ENCODE results near the gene SORCS2.

SORCS2 gene

DNA sequence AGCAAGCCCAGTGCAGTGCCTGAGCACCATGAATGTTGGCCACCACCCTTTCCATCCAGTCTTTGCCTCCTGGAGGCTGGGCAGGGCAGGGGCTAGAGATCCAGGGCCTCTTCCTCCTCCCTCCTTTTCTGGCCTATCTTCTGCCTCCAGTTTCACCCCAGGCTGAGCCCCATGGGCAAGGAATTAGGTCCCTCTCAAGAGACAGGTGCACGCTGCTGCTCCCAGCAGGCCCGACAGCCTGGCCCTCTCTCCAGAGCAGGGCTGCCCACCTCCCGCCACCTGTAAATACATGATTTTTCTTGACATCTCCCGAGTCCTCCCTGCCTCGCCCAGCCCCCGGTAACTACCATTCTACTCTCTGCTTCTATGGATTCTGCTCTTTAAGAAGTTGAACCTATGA is 299.6 kb downstream of the SORCS2 start:
- DNase-seq = no peak

- no peak for DNase-seq
These were observed 306.3 kb downstream of the SORCS2 start for GRCh38 chr4:7498446-7499200.

- DNase-seq = no peak
These were observed 307.3 kb downstream of the SORCS2 start for GRCh38 chr4:7499661-7500060.

GRCh38 chr4:7500404-7500803 is 308.1 kb downstream of the SORCS2 start:
- no peak for DNase-seq

DNA sequence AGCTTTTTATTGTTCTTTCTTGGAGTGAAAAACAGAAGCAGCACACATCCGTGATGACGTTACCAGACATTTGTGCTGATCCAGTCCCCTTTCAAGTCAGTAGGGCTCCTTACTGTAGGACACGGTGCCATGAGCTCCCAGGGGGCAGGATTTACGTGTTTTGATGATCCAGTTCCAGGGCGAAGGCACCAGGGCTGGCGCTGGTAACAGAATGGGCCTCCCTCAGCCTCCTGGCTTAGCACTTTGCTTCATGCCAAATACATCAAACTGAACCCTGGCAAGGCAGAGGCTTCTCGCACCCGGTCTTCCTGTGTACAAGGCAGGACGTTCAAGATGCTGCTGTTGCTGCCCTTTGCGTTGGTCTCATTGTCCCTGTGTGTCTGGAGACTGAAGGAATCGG is 309.0 kb downstream of the SORCS2 start:
- DNase-seq = no peak

DNA sequence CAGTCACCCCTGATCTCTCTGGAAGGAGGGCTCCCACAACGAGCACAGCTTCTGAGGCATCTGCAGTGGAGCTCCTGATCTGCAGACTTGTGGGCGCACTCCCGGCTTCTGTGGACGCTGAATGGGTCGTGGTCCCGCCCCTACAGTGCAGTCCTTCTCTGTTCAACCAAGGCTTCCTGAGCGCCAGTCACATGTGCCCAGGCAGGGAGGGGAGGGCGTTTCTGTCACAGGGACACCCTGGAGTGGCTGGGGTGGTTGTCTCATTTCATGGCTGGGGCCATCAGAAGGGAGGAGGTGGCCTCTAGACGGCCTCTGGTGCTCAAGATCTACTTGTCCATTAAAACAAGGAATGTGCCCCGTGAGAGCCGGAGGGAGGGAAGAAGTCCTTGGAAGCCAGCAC is 309.5 kb downstream of the SORCS2 start:
- no peak for DNase-seq

DNA sequence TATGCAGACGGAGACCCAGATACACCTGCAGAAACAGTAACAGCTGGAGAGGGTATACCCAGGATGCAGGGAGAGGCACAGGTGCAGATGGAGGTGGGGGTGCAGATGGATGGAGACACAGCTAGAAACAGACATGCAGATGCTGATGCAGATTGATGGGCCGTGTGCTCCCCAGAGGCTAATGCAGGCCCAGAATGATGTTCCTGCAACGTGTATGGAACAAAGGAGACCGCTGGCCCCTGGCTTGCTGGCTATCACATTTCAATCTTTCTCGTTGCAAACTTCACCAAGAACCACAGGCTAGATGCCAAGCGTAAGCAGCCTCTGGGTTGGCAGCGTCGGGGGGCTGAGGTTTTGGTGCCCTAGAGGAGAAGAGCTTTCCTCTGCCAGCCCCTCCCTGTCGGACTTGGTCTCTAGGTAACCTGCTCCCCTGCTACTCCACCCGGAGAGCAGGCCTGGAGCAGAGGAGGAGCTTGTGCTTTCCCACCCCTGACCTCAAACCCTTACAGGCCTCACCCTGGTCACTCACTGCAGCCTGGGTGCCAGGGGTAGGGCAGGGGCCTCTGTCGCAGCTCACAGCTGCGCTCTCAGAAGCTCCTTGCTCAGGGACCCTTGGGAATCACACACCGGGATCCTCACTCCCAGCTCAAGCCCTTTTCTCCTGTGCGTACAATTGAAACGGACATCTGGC is 311.4 kb downstream of the SORCS2 start:
- no peak for DNase-seq

DNA sequence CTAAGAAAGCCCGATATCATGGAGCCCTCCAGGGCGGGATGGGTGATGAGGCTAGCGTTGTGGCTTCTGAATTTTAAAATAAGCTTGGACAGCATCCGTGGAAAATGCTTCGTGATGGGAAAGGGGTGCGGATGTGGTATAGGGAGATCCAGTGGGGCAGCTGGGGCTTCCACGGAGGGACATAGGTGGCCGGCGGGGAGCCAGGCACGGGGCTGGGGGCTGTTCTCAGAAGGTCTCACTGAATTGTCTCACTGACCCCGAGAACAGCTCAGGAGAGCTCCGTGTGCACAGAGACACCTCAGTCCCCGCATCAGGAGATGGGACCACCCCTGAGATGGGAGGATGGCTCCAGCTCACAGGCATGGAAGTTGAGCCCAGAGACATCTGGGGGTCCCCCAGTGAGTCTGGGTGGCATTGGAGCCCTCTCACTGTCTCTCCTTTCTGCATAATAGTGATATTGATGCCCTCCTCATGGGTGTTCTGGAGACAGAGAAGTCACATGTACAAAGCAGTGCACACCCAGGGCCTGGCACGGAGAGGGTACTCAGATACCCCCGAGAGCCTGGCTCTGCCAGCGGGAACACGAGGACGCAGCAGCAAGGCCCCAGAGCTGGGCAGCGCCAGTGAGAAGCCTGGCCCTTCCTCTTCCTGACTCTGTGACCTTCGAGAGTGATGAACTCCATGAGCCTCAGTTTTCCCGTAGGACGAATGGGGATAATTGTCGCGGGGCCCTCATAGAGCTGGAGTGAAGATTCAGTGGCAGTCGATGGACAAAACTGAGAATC is 313.0 kb downstream of the SORCS2 start:
- DNase-seq = no peak

DNA sequence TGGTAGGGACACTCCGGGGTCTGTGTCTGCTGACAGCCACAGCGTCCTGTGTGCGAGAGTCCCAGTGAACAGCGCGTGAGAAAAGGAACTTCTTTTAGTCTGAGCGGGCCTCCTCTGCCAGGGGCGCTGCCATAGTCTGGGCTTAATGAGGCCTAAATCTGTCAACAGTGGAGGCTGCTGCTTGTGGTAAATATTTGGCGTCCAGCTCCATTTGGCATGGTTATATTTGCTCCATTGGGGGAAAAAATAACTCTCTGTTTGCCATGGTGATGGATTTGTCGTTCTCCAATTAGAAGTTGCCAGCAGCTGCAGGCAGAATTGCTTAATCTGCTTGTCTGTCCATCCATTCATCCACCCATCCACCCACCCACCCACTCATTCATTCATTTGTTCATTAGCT is 313.8 kb downstream of the SORCS2 start:
- DNase-seq = no peak

GRCh38 chr4:7506572-7506971 is 314.2 kb downstream of the SORCS2 start:
- DNase-seq = no peak

- no peak for DNase-seq
These were observed 315.0 kb downstream of the SORCS2 start for GRCh38 chr4:7507381-7507780.

DNA sequence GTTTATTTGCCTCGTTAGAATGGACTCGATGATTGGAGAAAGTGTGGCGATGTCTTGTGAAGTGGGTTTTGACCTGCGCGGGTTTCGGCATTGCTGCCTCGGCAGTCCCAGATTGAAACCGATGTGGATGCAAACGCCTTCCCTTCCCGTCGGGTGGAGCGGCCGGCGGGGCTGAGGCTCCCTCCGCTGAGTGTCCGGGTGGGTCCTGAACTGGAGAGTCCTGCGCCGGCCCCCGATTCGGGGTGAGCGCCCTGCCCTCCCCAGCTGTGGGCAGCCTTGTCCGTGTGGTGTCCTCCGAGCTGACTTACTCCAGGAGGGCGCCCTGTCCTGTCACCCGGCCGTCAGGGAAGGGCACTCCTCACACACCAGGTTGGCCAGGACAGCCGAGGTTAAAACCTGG is 317.7 kb downstream of the SORCS2 start:
- DNase-seq = no peak

GRCh38 chr4:7510538-7510937 is 318.2 kb downstream of the SORCS2 start:
- DNase-seq = no peak

GRCh38 chr4:7511525-7511924 is 319.2 kb downstream of the SORCS2 start:
- no peak for DNase-seq

- DNase-seq = no peak
These were observed 320.1 kb downstream of the SORCS2 start for GRCh38 chr4:7512428-7512827.

- DNase-seq = no peak
These were observed 320.6 kb downstream of the SORCS2 start for GRCh38 chr4:7512946-7513345.

DNA sequence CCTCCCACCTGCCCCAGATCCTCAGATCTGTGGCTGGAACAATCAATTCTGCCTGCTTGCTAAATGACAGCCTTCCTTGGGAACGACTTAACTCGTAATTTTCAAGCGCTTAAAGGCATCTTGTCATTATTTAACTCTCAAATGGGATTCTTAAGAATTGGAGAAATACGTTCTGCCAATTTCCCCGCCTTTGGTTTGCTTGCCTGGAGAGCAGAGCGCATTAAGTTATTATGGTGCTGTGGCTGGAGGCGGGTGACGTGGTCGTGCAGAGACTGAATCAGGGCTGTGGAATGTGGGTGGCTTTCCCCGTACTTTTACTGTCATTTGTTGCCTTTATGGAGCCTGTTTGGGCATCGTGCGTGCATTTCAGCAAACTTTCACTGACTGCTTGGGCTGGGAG is 321.3 kb downstream of the SORCS2 start:
- DNase-seq = no peak

DNA sequence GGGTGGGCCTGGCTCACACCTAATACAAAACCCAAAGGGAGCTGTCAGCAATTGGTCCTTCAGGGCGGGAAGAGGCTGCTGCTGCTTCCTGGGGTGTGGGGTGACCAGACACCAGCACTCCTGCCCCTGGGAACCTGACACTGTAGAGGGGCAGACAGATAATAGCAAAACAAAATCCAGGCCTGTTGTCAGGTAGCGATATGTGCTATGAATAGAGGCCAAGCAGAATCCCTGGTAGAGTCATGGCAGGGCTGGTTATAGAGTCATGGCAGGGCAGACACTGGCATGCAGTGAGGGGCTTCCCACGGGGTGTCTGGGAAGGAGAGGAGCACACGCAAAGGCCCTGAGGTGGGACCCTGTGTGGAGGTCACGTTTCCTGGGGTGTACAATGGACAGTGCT is 321.9 kb downstream of the SORCS2 start:
- no peak for DNase-seq

- DNase-seq = no peak
These were observed 322.5 kb downstream of the SORCS2 start for GRCh38 chr4:7514789-7515188.

DNA sequence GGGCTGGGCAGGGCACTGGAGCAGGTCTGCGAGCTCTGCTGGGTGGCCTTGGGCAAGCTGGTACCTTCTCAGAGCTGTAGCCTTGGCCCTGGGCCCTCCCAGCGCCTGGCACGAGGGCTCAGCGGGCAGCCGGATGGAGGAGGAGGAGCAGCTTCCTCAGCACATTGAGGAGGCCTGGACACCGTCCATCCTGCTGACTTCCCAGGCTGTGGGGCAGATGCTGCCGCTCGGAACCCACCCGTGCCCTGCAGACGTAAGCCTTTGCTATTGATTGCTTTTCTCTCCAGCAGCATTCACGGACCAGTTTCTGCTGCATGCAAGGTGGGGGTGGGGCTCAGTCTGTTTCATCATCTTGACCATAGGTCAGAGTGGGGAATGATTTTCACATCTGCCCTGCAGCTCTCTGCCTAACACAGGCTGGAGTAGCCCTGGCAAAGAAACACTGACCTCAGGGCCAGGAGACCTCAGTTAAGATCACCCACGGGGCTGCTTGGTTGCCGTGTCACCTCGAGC is 323.1 kb downstream of the SORCS2 start:
- DNase-seq = no peak

DNA sequence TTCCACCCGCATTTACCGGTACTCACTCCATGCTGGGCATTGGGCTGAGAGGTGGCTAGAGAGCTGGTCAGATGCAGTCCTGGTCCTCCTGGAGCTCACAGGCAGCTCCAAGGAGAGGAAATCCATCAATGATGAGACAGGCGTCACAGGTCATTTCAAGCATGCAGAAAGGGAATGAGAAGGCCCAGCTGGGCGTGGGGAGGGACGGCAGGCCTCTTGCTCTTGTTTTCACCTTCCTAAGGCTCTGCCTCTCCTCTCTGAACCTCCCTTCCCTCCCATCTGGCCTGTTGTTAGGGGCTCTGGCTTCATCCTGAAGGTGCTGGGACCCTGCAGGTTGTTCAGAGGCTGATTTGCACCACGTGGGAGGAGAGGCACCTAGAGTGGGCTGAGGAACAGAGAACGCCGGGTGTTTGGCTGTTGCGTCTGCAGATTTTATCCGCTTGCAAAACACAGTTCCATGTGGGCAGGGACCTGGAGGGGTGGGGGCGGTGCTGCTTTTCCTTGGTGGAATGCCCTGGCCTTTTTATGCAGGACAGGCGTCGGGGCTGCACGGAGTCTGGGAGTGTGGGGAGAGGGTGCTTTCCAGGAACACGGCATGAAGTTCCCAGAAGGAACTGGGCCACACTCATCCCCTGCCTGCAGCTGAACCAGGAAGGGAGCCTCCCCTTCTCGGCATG is 323.9 kb downstream of the SORCS2 start:
- no peak for DNase-seq

- no peak for DNase-seq
These were observed 324.4 kb downstream of the SORCS2 start for GRCh38 chr4:7516773-7517144.
